ENCODE data around the gene ZNF80. TPM values are rescaled to one million over a fixed set of nuclear protein-coding genes. Genes with fewer than 3 reads are reported as not detected.
"Not testable (repeated sequence)": the region's sequence is repeated elsewhere in the genome, so short reads cannot be mapped to it uniquely, and the experiment has no call there.

The ZNF80 gene
- 1.2 TPM for total RNA-seq

DNA sequence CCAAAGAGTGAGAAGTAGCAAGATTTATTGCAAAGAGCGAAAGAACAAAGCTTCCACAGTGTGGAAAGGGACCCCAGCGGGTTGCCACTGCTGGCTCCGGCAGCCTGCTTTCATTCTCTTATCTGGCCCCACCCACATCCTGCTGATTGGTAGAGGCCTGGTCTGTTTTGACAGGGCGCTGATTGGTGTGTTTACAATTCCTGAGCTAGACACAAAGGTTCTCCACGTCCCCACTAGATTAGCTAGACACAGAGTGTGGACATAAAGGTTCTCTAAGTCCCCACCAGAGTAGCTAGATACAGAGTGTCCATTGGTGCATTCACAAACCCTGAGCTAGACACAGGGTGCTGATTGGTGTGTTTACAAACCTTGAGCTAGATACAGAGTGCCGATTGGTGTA is at the start of gene ZNF80:
ZNF80 (minus strand) TSS at position 101 of the 400 bp plus-strand sequence. CDS start 504 bp downstream, outside the sequence.
- not testable (repeated sequence) for H3K9me3 ChIP-seq (ENCODE audit: low read depth, low read length); H3K4me1 ChIP-seq (ENCODE audit: insufficient read depth, low read length); H3K27me3 ChIP-seq (ENCODE audit: insufficient read depth, low read length); H3K4me3 ChIP-seq (ENCODE audit: low read length)

- H3K27me3 ChIP-seq (ENCODE audit: insufficient read depth, low read length), result no peaks in the 10 kb centered on the region
- H3K4me3 ChIP-seq (ENCODE audit: low read length), result no peak overlapping the region
- H3K9me3 ChIP-seq (ENCODE audit: low read depth, low read length), result no peaks in the 10 kb centered on the region
- peaks cover 9% of the 10 kb centered on the region for H3K4me1 ChIP-seq (ENCODE audit: insufficient read depth, low read length)
Measured at GRCh38 chr3:114286266-114286665, 48.9 kb upstream of the ZNF80 start.

GRCh38 chr3:114285648-114286230 is 48.4 kb upstream of the ZNF80 start:
- no peaks in the 10 kb centered on the region for H3K27me3 ChIP-seq (ENCODE audit: insufficient read depth, low read length)
- H3K4me1 ChIP-seq (ENCODE audit: insufficient read depth, low read length), result peaks cover 4% of the 10 kb centered on the region
- no peaks in the 10 kb centered on the region for H3K9me3 ChIP-seq (ENCODE audit: low read depth, low read length)
- H3K4me3 ChIP-seq (ENCODE audit: low read length), result no peak overlapping the region

- H3K9me3 ChIP-seq (ENCODE audit: low read depth, low read length), result no peaks in the 10 kb centered on the region
- H3K4me3 ChIP-seq (ENCODE audit: low read length), result no peak overlapping the region
- no peaks in the 10 kb centered on the region for H3K27me3 ChIP-seq (ENCODE audit: insufficient read depth, low read length)
- no peaks in the 10 kb centered on the region for H3K4me1 ChIP-seq (ENCODE audit: insufficient read depth, low read length)
Measured at GRCh38 chr3:114284644-114285043, 47.3 kb upstream of the ZNF80 start.

DNA sequence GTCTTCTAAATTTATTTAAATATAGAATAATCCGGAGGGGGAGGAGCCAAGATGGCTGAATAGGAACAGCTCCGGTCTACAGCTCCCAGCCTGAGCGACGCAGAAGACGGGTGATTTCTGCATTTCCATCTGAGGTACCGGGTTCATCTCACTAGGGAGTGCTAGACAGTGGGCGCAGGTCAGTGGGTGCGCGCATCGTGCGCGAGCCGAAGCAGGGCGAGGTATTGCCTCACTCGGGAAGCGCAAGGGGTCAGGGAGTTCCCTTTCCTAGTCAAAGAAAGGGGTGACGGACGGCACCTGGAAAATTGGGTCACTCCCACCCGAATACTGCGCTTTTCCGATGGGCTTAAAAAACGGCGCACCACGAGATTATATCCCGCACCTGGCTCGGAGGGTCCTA is 39.5 kb upstream of the ZNF80 start:
- not testable (repeated sequence) for H3K27me3 ChIP-seq (ENCODE audit: insufficient read depth, low read length); H3K4me3 ChIP-seq (ENCODE audit: low read length); H3K4me1 ChIP-seq (ENCODE audit: insufficient read depth, low read length); H3K9me3 ChIP-seq (ENCODE audit: low read depth, low read length)

DNA sequence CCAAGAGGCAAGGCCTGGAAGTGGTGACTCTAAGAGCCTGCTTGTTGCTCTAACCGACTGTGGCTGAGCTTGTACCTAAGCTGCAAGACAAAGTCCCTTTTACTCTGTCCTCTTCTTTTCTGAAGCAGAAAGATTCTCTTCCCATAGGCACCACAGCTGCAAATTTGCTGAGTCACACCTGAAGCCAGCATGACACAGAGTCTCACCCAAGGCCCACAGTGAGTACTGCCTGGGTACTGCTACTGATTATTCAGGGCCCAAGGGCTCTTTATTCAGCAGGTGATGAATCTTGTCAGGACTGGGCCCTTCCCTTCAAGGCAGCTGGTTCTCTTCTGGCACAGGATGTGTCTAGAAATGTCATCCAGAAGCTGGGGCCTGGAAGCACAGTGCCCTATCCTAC is 37.6 kb upstream of the ZNF80 start:
- Histone ChIP-seq H3K4me3 (ENCODE audit: low read length) (no peak overlapping the region), H3K9me3 (ENCODE audit: low read depth, low read length) (peaks cover under 1% of the 10 kb centered on the region), H3K27me3 (ENCODE audit: insufficient read depth, low read length) (no peaks in the 10 kb centered on the region), H3K4me1 (ENCODE audit: insufficient read depth, low read length) (no peaks in the 10 kb centered on the region)

DNA sequence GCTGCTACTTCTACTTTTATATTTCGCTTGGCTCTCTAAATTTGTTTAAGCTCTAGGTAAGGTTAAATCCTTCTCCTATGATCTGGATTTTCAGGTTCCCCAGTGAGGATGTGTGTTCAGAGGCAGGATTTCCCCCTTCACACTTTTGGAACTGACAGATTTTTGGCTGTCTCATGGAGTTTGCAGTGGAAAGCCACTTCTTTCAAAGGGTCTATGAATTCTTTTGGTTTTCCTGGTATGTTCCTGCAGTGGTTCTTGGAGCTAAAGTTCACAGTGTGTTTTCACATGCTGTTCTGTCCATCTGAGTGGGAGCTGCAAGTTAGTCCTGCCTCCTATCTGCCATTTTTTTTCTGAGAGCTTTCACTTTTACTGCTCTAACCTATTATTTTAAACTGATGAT is 34.9 kb upstream of the ZNF80 start:
- Histone ChIP-seq H3K4me1 (ENCODE audit: insufficient read depth, low read length) (no peaks in the 10 kb centered on the region), H3K9me3 (ENCODE audit: low read depth, low read length) (peaks cover 12% of the 10 kb centered on the region), H3K4me3 (ENCODE audit: low read length) (no peak overlapping the region), H3K27me3 (ENCODE audit: insufficient read depth, low read length) (no peaks in the 10 kb centered on the region)

GRCh38 chr3:114270019-114270418 is 32.6 kb upstream of the ZNF80 start:
- no peaks in the 10 kb centered on the region for H3K4me1 ChIP-seq (ENCODE audit: insufficient read depth, low read length)
- peaks cover 12% of the 10 kb centered on the region for H3K9me3 ChIP-seq (ENCODE audit: low read depth, low read length)
- no peaks in the 10 kb centered on the region for H3K27me3 ChIP-seq (ENCODE audit: insufficient read depth, low read length)
- no peak overlapping the region for H3K4me3 ChIP-seq (ENCODE audit: low read length)

DNA sequence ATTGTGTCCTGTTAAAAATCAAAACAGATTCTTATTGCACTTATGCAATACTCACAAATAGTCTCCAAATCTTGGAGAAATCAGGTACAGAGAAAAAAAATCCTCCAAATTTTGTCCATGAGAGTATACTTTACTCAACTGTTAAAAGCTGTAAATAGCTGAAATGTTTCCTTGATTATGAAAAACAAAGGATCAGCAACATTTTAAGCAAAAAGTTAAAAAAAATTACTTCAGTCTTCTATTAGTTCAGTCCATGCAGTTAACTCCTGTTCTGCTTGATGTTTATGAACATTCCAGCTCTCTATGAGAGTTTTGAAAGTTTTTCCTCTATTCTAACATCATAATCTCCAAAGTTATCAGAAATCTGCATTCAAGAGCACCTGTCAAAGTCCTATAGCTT is 22.8 kb upstream of the ZNF80 start:
- H3K4me3 ChIP-seq (ENCODE audit: low read length), result no peak overlapping the region
- no peaks in the 10 kb centered on the region for H3K9me3 ChIP-seq (ENCODE audit: low read depth, low read length)
- H3K27me3 ChIP-seq (ENCODE audit: insufficient read depth, low read length), result no peaks in the 10 kb centered on the region
- no peaks in the 10 kb centered on the region for H3K4me1 ChIP-seq (ENCODE audit: insufficient read depth, low read length)

GRCh38 chr3:114259566-114259965 is 22.2 kb upstream of the ZNF80 start:
- no peak overlapping the region for H3K4me3 ChIP-seq (ENCODE audit: low read length)
- no peaks in the 10 kb centered on the region for H3K9me3 ChIP-seq (ENCODE audit: low read depth, low read length)
- no peaks in the 10 kb centered on the region for H3K4me1 ChIP-seq (ENCODE audit: insufficient read depth, low read length)
- no peaks in the 10 kb centered on the region for H3K27me3 ChIP-seq (ENCODE audit: insufficient read depth, low read length)

DNA sequence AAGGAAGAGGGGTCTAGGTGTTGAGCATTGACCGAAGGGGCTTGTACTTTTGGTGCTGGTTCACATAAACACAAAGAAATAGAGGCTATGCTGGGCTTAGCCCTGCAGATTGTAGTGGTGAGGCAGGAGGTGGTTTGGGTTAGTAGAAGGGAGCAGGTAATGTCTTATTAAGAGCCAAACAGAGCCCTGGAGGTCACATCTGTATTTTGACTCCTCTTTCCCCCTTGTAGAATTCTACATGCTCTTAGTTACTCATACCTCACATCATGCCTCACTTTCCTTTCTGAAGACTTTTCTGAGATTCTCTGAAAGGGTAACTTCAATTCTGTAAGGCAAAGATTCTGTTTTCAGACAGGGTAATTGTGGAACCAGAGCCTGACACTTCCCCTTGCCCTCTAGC is 16.1 kb upstream of the ZNF80 start:
- Histone ChIP-seq H3K4me3 (ENCODE audit: low read length) (no peak overlapping the region), H3K27me3 (ENCODE audit: insufficient read depth, low read length) (no peaks in the 10 kb centered on the region), H3K9me3 (ENCODE audit: low read depth, low read length) (no peaks in the 10 kb centered on the region), H3K4me1 (ENCODE audit: insufficient read depth, low read length) (no peaks in the 10 kb centered on the region)

- Histone ChIP-seq H3K4me1 (ENCODE audit: insufficient read depth, low read length) (no peaks in the 10 kb centered on the region), H3K4me3 (ENCODE audit: low read length) (no peak overlapping the region), H3K27me3 (ENCODE audit: insufficient read depth, low read length) (no peaks in the 10 kb centered on the region), H3K9me3 (ENCODE audit: low read depth, low read length) (no peaks in the 10 kb centered on the region)
Measured at GRCh38 chr3:114252954-114253353, 15.6 kb upstream of the ZNF80 start.

DNA sequence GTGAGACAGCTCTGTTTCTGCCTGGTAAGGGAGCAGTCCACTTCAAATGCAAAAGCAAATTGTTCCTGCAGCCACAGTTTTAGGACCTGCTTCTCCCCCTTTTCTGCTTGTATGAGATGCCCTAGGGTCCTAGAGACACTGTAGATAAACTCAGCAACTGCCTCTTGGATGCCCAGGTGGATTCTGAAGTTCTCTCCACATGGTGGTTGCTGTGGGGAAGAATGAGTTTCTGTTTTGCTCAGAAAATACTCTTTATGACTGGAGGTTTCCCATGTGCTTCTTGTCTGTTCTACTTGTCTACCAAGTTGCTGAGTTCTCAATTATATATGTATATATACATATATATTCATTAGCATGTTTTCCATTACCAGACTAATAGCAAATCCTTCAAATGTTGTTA is 5.6 kb upstream of the ZNF80 start:
- Histone ChIP-seq H3K4me1 (ENCODE audit: insufficient read depth, low read length) (no peaks in the 10 kb centered on the region), H3K9me3 (ENCODE audit: low read depth, low read length) (no peaks in the 10 kb centered on the region), H3K4me3 (ENCODE audit: low read length) (no peak overlapping the region), H3K27me3 (ENCODE audit: insufficient read depth, low read length) (no peaks in the 10 kb centered on the region)

GRCh38 chr3:114241262-114241661 is 3.9 kb upstream of the ZNF80 start:
- H3K4me3 ChIP-seq (ENCODE audit: low read length), result no peak overlapping the region
- H3K4me1 ChIP-seq (ENCODE audit: insufficient read depth, low read length), result no peaks in the 10 kb centered on the region
- no peaks in the 10 kb centered on the region for H3K9me3 ChIP-seq (ENCODE audit: low read depth, low read length)
- H3K27me3 ChIP-seq (ENCODE audit: insufficient read depth, low read length), result no peaks in the 10 kb centered on the region

DNA sequence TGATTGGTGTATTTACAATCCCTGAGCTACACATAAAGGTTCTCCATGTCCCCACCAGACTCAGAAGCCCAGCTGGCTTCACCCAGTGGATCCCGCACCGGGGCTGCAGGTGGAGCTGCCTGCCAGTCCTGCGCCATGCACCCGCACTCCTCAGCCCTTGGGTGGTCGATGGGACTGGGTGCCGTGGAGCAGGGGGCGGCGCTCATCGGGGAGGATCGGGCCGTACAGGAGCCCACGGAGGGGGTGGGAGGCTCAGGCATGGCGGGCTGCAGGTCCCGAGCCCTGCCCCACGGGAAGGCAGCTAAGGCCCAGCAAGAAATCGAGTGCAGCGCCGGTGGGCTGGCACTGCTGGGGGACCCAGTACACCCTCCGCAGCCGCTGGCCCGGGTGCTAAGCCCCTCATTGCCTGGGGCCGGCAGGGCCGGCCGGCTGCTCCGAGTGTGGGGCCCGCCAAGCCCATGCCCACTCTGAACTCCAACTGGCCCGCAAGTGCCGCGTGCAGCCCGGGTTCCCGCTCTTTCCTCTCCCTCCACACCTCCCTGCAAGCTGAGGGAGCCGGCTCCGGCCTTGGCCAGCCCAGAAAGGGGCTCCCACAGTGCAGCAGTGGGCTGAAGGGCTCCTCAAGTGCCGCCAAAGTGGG is 888 bp upstream of the ZNF80 start:
- H3K27me3 ChIP-seq (ENCODE audit: insufficient read depth, low read length); H3K4me3 ChIP-seq (ENCODE audit: low read length); H3K4me1 ChIP-seq (ENCODE audit: insufficient read depth, low read length); H3K9me3 ChIP-seq (ENCODE audit: low read depth, low read length): not testable (repeated sequence)

GRCh38 chr3:114235431-114235830 is 1.9 kb downstream of the ZNF80 start:
- Histone ChIP-seq H3K27me3 (ENCODE audit: insufficient read depth, low read length) (no peaks in the 10 kb centered on the region), H3K4me3 (ENCODE audit: low read length) (no peak overlapping the region), H3K4me1 (ENCODE audit: insufficient read depth, low read length) (peaks cover 30% of the 10 kb centered on the region), H3K9me3 (ENCODE audit: low read depth, low read length) (no peaks in the 10 kb centered on the region)

Data from mononuclear cell (primary cell).